Lower lobe of right lung (tissue), 2 donors: ENCODE measurements around the gene ULK4. TPM values are rescaled to one million over a fixed set of nuclear protein-coding genes. Genes with fewer than 3 reads are reported as not detected.

Experiments used
- ATAC-seq, 2 donors: fragments of 200-7000 bp; cut with Tn5 transposase; one replicate each; pipeline ENCODE4 v1.9.1; 2020 to 2022; ENCODE audit warnings: mild to moderate bottlenecking in 2 of 2, moderate library complexity in 2 of 2
- DNase-seq: peaks from one replicate; pipeline ENCODE4 v3.0.0-alpha.2; 2020
- H3K27ac ChIP-seq: fragments of 200-600 bp; one replicate; pipeline ENCODE4 v1.8.0; 2022
- H3K27me3 ChIP-seq: fragments of 200-600 bp; one replicate; pipeline ENCODE4 v1.8.0; 2022; ENCODE audit warnings: low read depth
- H3K36me3 ChIP-seq: fragments of 200-600 bp; one replicate; pipeline ENCODE4 v1.8.0; 2022; ENCODE audit warnings: mild to moderate bottlenecking
- H3K4me1 ChIP-seq: fragments of 200-600 bp; one replicate; pipeline ENCODE4 v1.8.0; 2022
- H3K4me3 ChIP-seq: fragments of 200-600 bp; one replicate; pipeline ENCODE4 v1.8.0; 2022; ENCODE audit warnings: mild to moderate bottlenecking
- H3K9me3 ChIP-seq: fragments of 200-600 bp; one replicate; pipeline ENCODE4 v1.8.0; 2022
- CTCF ChIP-seq: fragments of 200-600 bp; IDR thresholded peaks from one replicate; pipeline ENCODE4 v1.8.0; 2022; ENCODE audit warnings: antibody characterized with exemption, mild to moderate bottlenecking
- intact Hi-C: fragments of 100-400 bp; cut with DNase I; formaldehyde crosslinking; loops from one replicate; pipeline ENCODE4 v1.11.0; 2022
- total RNA-seq: library from RNA; stranded (reverse); fragmentation: NEBNext Ultra II Directional; extraction: Animal tissue kit (Norgen Biotek cat#: 25700); gene quantifications from one replicate; pipeline ENCODE4 v1.2.1, GENCODE V29; 2021
- donor health status: DM: no; HTN: yes; CAD: no; lungs with severe emphysema.

Gene ULK4
- total RNA-seq, 1 donor from 2014 or later, result 11.4 TPM

- ATAC-seq (no peak), DNase-seq (no peak)
- H3K27me3 ChIP-seq, result no peaks in the 10 kb centered on the region
- H3K4me3 ChIP-seq, result no peak overlapping the region
- no peak for TF ChIP-seq CTCF
- no peaks in the 10 kb centered on the region for H3K9me3 ChIP-seq
- H3K27ac ChIP-seq, result no peak overlapping the region
- intact Hi-C loops, result no loop called here
- H3K36me3 ChIP-seq, result no peaks in the 10 kb centered on the region
- no peaks in the 10 kb centered on the region for H3K4me1 ChIP-seq
Measured at GRCh38 chr3:41302295-41302694, 659.6 kb downstream of the ULK4 start.

- Histone ChIP-seq H3K27me3 (no peaks in the 10 kb centered on the region), H3K36me3 (no peaks in the 10 kb centered on the region), H3K9me3 (no peaks in the 10 kb centered on the region), H3K27ac (no peak overlapping the region), H3K4me3 (no peak overlapping the region), H3K4me1 (no peaks in the 10 kb centered on the region)
- no peak for TF ChIP-seq CTCF
- DNase-seq (no peak), ATAC-seq (no peak)
- intact Hi-C loops, result no loop called here
Measured at GRCh38 chr3:41301548-41301947, 660.4 kb downstream of the ULK4 start.

GRCh38 chr3:41299036-41299435 lies 662.9 kb downstream of the ULK4 start:
- Histone ChIP-seq H3K27me3 (no peaks in the 10 kb centered on the region), H3K4me1 (no peaks in the 10 kb centered on the region), H3K9me3 (no peaks in the 10 kb centered on the region), H3K36me3 (no peaks in the 10 kb centered on the region), H3K4me3 (no peak overlapping the region), H3K27ac (no peak overlapping the region)
- TF ChIP-seq CTCF, result no peak
- intact Hi-C loops, result no loop called here
- ATAC-seq (no peak), DNase-seq (no peak)

- Histone ChIP-seq H3K36me3 (no peaks in the 10 kb centered on the region), H3K9me3 (no peaks in the 10 kb centered on the region), H3K27ac (no peak overlapping the region), H3K4me3 (no peak overlapping the region), H3K4me1 (no peaks in the 10 kb centered on the region), H3K27me3 (no peaks in the 10 kb centered on the region)
- intact Hi-C loops, result no loop called here
- TF ChIP-seq CTCF, result no peak
- DNase-seq (no peak), ATAC-seq (no peak)
Measured at GRCh38 chr3:41297750-41298149, 664.2 kb downstream of the ULK4 start.

- TF ChIP-seq CTCF, result no peak
- intact Hi-C loops, result no loop called here
Measured at GRCh38 chr3:41296556-41296955, 665.3 kb downstream of the ULK4 start.

GRCh38 chr3:41295740-41296139 lies 666.2 kb downstream of the ULK4 start:
- no peaks in the 10 kb centered on the region for H3K9me3 ChIP-seq
- ATAC-seq, result no peak

More at GRCh38 chr3:41296556-41296955, 665.3 kb downstream of the ULK4 start:
- no peak for ATAC-seq
- Histone ChIP-seq H3K9me3 (no peaks in the 10 kb centered on the region), H3K36me3 (no peaks in the 10 kb centered on the region), H3K27ac (no peak overlapping the region), H3K4me1 (no peaks in the 10 kb centered on the region), H3K4me3 (no peak overlapping the region), H3K27me3 (no peaks in the 10 kb centered on the region)
- DNase-seq, result no peak

More at GRCh38 chr3:41295740-41296139, 666.2 kb downstream of the ULK4 start:
- no peak for TF ChIP-seq CTCF
- H3K27ac ChIP-seq, result no peak overlapping the region
- no peak overlapping the region for H3K4me3 ChIP-seq
- intact Hi-C loops, result no loop called here
- H3K36me3 ChIP-seq, result no peaks in the 10 kb centered on the region
- no peaks in the 10 kb centered on the region for H3K27me3 ChIP-seq
- DNase-seq, result no peak
- no peaks in the 10 kb centered on the region for H3K4me1 ChIP-seq
